Suprapubic skin (tissue), 4 donors: ENCODE data around the gene MCC.

Experiments used
- EP300 ChIP-seq: sonication (generic); formaldehyde crosslinking; IDR thresholded peaks from one replicate; pipeline ENCODE4 v1.6.1; 2017; ENCODE audit warnings: antibody characterized with exemption
- POLR2A ChIP-seq, 2 donors: fragments of 450-650 bp; IDR thresholded peaks; one replicate each; pipeline ENCODE4 v1.6.1; 2017; ENCODE audit warnings: antibody characterized with exemption in 2 of 2, mild to moderate bottlenecking in 2 of 2, moderate library complexity in 2 of 2
- POLR2AphosphoS5 ChIP-seq, 3 donors: sonication (generic); formaldehyde crosslinking; IDR thresholded peaks; one replicate each; pipeline ENCODE4 v1.6.1; 2017; ENCODE audit warnings: antibody characterized with exemption in 3 of 3
- TF ChIP-seq, protein P1 (sequence below), 2 donors: fragments of 200-600 bp in 1 of 2; fragments of 450-650 bp in 1 of 2; sonication (generic) in 1 of 2; IDR thresholded peaks; one replicate each; pipeline ENCODE4 v1.5.1; 2016 to 2019; ENCODE audit warnings: antibody characterized with exemption in 2 of 2, mild to moderate bottlenecking in 1 of 2, moderate library complexity in 1 of 2

GRCh38 chr5:113186061-113186460 lies 302.2 kb downstream of the MCC start:
- TF ChIP-seq POLR2AphosphoS5 (IDR thresholded peaks at IDR 0.05) (no peak), POLR2A (IDR thresholded peaks at IDR 0.05) (no peak), EP300 (no peak)
- TF ChIP-seq, protein P1, sequence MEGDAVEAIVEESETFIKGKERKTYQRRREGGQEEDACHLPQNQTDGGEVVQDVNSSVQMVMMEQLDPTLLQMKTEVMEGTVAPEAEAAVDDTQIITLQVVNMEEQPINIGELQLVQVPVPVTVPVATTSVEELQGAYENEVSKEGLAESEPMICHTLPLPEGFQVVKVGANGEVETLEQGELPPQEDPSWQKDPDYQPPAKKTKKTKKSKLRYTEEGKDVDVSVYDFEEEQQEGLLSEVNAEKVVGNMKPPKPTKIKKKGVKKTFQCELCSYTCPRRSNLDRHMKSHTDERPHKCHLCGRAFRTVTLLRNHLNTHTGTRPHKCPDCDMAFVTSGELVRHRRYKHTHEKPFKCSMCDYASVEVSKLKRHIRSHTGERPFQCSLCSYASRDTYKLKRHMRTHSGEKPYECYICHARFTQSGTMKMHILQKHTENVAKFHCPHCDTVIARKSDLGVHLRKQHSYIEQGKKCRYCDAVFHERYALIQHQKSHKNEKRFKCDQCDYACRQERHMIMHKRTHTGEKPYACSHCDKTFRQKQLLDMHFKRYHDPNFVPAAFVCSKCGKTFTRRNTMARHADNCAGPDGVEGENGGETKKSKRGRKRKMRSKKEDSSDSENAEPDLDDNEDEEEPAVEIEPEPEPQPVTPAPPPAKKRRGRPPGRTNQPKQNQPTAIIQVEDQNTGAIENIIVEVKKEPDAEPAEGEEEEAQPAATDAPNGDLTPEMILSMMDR (IDR thresholded peaks at IDR 0.05): no peak
